ENCODE data around the gene RYR3.

RYR3 gene

DNA sequence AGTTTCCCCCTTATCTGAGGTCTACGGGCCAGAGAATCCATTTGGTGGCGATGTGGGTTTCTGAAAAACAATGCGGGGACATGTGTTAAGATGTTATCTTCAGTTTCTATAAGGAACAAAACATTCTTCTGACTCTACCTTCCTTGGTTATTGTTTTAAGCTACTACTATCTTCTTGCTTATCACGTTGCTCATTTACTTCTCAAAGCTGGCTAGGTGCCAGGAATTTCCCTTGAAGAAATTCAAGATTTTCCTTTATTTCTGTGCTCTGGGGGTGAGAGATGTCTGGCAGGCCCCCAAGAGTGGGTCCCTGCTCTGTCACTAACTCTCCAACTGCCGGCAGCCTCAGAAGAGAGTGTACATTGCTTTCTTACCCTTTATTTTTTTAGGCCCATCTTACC, 119.8 kb downstream of the RYR3 start:
- no peaks in the 10 kb centered on the region for H3K36me3 ChIP-seq (ENCODE audit: low read depth)
- TF ChIP-seq, protein P1, sequence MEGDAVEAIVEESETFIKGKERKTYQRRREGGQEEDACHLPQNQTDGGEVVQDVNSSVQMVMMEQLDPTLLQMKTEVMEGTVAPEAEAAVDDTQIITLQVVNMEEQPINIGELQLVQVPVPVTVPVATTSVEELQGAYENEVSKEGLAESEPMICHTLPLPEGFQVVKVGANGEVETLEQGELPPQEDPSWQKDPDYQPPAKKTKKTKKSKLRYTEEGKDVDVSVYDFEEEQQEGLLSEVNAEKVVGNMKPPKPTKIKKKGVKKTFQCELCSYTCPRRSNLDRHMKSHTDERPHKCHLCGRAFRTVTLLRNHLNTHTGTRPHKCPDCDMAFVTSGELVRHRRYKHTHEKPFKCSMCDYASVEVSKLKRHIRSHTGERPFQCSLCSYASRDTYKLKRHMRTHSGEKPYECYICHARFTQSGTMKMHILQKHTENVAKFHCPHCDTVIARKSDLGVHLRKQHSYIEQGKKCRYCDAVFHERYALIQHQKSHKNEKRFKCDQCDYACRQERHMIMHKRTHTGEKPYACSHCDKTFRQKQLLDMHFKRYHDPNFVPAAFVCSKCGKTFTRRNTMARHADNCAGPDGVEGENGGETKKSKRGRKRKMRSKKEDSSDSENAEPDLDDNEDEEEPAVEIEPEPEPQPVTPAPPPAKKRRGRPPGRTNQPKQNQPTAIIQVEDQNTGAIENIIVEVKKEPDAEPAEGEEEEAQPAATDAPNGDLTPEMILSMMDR (IDR thresholded peaks at IDR 0.05; ENCODE audit: poor library complexity, severe bottlenecking) = no peak
- H3K27ac ChIP-seq (ENCODE audit: poor library complexity, severe bottlenecking) = no peak overlapping the region
- no peak for ATAC-seq (ENCODE audit: low read depth)
- no peaks in the 10 kb centered on the region for H3K9me3 ChIP-seq (ENCODE audit: severe bottlenecking)
- no peak overlapping the region for H3K4me3 ChIP-seq (ENCODE audit: severe bottlenecking)
- no peak for DNase-seq (ENCODE audit: low spot score)
- H3K27me3 ChIP-seq (ENCODE audit: insufficient read depth, poor library complexity, severe bottlenecking) = peaks cover 5% of the 10 kb centered on the region
- no peaks in the 10 kb centered on the region for H3K4me1 ChIP-seq (ENCODE audit: insufficient read depth, poor library complexity, severe bottlenecking)

DNA sequence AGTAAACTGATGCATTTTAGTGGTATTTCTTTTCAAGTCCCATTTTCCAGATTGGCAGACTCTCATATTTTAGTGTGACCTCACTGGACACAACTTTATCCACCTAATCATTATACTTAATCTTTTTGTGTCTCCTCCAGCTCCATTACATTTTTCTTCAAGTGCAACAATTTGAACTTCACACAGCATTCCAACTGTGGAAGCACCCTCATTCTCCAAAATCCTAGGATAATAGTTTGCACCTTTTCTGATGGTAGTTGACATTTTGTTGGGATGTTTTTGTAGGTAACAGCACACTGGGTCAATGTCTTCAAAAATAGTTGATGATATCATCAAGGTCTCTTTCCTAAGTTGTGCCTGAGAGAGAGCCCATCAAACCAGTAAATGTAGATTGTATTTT, 123.1 kb downstream of the RYR3 start:
- Histone ChIP-seq H3K27ac (ENCODE audit: poor library complexity, severe bottlenecking) (no peak overlapping the region), H3K9me3 (ENCODE audit: severe bottlenecking) (no peaks in the 10 kb centered on the region), H3K4me1 (ENCODE audit: insufficient read depth, poor library complexity, severe bottlenecking) (no peaks in the 10 kb centered on the region), H3K36me3 (ENCODE audit: low read depth) (no peaks in the 10 kb centered on the region), H3K27me3 (ENCODE audit: insufficient read depth, poor library complexity, severe bottlenecking) (peaks cover 7% of the 10 kb centered on the region), H3K4me3 (ENCODE audit: severe bottlenecking) (no peak overlapping the region)
- no peak for ATAC-seq (ENCODE audit: low read depth)
- TF ChIP-seq, protein P1 (IDR thresholded peaks at IDR 0.05; ENCODE audit: poor library complexity, severe bottlenecking) = no peak
- no peak for DNase-seq (ENCODE audit: low spot score)

DNA sequence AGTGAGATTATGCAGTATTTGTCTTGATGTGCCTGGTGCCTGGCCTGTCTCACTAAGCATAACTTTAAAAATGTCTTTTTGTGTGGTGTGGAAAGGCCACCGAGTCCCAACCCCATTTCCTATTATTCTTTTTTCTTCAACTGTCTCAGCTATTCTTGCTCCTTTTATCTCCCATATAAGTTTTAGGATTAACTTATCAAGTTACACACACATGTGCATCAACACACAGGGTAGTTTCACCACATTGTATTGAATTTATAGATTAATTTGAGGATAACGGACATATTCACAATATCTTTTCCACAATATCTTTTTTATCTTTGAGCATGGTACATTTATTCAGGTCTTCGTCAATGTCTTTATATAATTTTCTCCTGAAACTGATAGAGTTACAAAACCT, 127.6 kb downstream of the RYR3 start:
- Histone ChIP-seq H3K27ac (ENCODE audit: poor library complexity, severe bottlenecking) (no peak overlapping the region), H3K36me3 (ENCODE audit: low read depth) (no peaks in the 10 kb centered on the region), H3K9me3 (ENCODE audit: severe bottlenecking) (no peaks in the 10 kb centered on the region), H3K27me3 (ENCODE audit: insufficient read depth, poor library complexity, severe bottlenecking) (peaks cover 2% of the 10 kb centered on the region), H3K4me1 (ENCODE audit: insufficient read depth, poor library complexity, severe bottlenecking) (no peaks in the 10 kb centered on the region), H3K4me3 (ENCODE audit: severe bottlenecking) (no peak overlapping the region)
- TF ChIP-seq, protein P1 (IDR thresholded peaks at IDR 0.05; ENCODE audit: poor library complexity, severe bottlenecking) = no peak
- DNase-seq (ENCODE audit: low spot score) (no peak), ATAC-seq (ENCODE audit: low read depth) (no peak)

DNA sequence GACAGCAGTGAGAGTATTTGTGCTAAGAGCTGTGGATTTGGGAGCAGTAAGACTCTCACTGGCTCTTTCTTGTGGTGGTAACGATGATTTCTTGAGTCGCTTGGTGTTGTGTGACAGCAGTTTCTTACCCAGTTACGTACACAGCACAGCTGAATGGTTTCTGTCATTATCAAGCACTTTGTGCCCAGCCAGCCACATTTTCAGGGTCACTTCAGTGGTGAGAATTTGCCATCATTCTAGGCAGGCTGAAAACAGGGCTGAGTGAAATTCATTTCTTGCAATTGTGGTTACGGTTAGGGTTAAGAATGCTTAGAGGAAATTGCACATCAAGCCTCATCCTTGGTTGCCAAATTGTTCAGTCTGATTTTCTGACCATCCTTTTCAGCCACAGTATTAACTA, 130.1 kb downstream of the RYR3 start:
- ATAC-seq (ENCODE audit: low read depth) (no peak), DNase-seq (ENCODE audit: low spot score) (no peak)
- Histone ChIP-seq H3K36me3 (ENCODE audit: low read depth) (no peaks in the 10 kb centered on the region), H3K9me3 (ENCODE audit: severe bottlenecking) (no peaks in the 10 kb centered on the region), H3K27ac (ENCODE audit: poor library complexity, severe bottlenecking) (no peak overlapping the region), H3K27me3 (ENCODE audit: insufficient read depth, poor library complexity, severe bottlenecking) (peaks cover 2% of the 10 kb centered on the region), H3K4me1 (ENCODE audit: insufficient read depth, poor library complexity, severe bottlenecking) (no peaks in the 10 kb centered on the region), H3K4me3 (ENCODE audit: severe bottlenecking) (no peak overlapping the region)
- TF ChIP-seq, protein P1 (IDR thresholded peaks at IDR 0.05; ENCODE audit: poor library complexity, severe bottlenecking) = no peak

DNA sequence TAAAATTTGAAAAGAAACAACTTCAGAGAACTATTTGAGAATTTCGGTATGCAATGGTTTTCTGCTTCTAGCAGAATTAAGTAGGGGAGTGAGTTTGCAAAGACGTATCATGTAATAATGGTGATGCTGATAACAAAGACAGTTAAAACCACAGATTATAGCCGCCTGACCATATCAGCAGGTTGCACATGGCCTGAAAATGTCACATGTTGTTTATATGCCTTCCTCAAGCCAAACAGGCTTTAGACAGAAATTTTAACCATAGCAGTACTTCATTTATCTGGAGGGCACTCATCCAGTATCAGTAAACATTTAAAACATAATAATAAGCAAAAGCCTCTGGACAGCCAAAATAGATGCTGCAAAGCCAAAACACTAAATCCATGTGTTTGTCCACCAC, 131.7 kb downstream of the RYR3 start:
- no peaks in the 10 kb centered on the region for H3K9me3 ChIP-seq (ENCODE audit: severe bottlenecking)
- ATAC-seq (ENCODE audit: low read depth) = no peak
- H3K36me3 ChIP-seq (ENCODE audit: low read depth) = no peaks in the 10 kb centered on the region
- no peak overlapping the region for H3K27ac ChIP-seq (ENCODE audit: poor library complexity, severe bottlenecking)
- no peaks in the 10 kb centered on the region for H3K4me1 ChIP-seq (ENCODE audit: insufficient read depth, poor library complexity, severe bottlenecking)
- no peak overlapping the region for H3K4me3 ChIP-seq (ENCODE audit: severe bottlenecking)
- DNase-seq (ENCODE audit: low spot score) = no peak
- TF ChIP-seq, protein P1 (IDR thresholded peaks at IDR 0.05; ENCODE audit: poor library complexity, severe bottlenecking) = no peak
- H3K27me3 ChIP-seq (ENCODE audit: insufficient read depth, poor library complexity, severe bottlenecking) = peaks cover 2% of the 10 kb centered on the region
